ENCODE measurements around the gene SIAH1. TPM values are rescaled to one million over a fixed set of nuclear protein-coding genes. Genes with fewer than 3 reads are reported as not detected.
"Not testable (repeated sequence)": the region's sequence is repeated elsewhere in the genome, so short reads cannot be mapped to it uniquely, and the experiment has no call there.

Gene SIAH1
- total RNA-seq, 2 donors from 2014 or later, result 12.3 to 18.0 TPM

DNA sequence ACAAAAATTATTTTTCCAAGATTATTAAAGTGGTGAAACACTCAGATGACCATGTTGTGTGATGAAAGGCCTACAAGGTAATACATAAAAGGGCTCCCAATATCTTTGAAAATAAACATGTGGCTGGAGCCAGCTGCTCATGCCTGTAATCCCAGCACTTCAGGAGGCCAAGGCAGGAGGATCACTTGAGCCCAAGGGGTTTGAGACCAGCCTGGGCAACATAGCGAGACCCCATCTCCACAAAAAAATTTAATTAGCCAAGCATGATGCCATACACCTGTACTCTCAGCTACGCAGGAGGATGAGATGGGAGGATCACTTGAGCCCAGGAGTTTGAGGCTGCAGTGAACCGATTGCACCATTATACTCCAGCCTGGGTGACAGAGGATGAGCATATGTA lies 26.8 kb downstream of the SIAH1 start:
- no peak overlapping the region for H3K27ac ChIP-seq
- H3K27me3 ChIP-seq, result no peaks in the 10 kb centered on the region
- TF ChIP-seq, protein P1, sequence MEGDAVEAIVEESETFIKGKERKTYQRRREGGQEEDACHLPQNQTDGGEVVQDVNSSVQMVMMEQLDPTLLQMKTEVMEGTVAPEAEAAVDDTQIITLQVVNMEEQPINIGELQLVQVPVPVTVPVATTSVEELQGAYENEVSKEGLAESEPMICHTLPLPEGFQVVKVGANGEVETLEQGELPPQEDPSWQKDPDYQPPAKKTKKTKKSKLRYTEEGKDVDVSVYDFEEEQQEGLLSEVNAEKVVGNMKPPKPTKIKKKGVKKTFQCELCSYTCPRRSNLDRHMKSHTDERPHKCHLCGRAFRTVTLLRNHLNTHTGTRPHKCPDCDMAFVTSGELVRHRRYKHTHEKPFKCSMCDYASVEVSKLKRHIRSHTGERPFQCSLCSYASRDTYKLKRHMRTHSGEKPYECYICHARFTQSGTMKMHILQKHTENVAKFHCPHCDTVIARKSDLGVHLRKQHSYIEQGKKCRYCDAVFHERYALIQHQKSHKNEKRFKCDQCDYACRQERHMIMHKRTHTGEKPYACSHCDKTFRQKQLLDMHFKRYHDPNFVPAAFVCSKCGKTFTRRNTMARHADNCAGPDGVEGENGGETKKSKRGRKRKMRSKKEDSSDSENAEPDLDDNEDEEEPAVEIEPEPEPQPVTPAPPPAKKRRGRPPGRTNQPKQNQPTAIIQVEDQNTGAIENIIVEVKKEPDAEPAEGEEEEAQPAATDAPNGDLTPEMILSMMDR (IDR thresholded peaks at IDR 0.05), result no peak
- DNase-seq (ENCODE audit: low spot score), result no peak
- no peaks in the 10 kb centered on the region for H3K9me3 ChIP-seq
- peaks cover 15% of the 10 kb centered on the region for H3K36me3 ChIP-seq
- peaks cover 0 to 3% of the 10 kb centered on the region in 2 donors for H3K4me1 ChIP-seq
- no peak overlapping the region for H3K4me3 ChIP-seq

DNA sequence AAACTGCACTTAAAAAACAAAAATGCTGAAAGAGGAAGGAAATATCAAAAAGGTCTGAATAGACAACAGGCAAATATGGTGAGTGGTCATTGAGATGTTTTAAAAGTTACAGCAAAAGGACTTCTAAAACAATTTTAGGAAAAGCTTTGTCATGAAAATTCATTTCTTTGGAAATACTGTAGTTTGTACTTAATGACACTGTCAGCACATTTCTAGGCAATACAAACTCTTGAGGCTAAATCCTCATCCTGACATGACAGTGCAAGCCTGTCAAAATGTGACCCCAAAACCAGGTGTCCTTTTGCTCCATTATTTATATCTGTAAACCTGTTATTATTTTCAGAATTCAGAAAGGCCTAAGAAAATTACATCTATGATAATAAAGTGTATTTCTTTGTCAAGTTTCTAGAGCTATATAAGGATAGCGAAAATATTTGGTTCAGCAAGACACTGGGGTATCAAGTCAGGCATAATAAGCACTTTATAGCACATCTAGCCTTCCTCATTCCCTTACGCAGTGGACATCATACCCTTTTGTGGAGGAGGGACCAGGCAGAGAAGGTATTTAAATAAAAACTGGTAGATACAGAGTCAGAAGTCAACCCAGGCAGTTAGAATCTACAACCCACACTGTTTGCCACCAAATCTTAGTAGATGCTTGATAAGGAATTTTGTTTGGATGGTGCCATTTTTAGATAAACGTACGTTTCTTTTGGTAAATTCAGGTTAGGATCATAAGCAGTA lies 28.4 kb downstream of the SIAH1 start:
- Histone ChIP-seq H3K27ac (no peak overlapping the region), H3K4me3 (no peak overlapping the region), H3K36me3 (peaks cover 24% of the 10 kb centered on the region), H3K4me1 (peaks cover 0 to 3% of the 10 kb centered on the region in 2 donors), H3K9me3 (no peaks in the 10 kb centered on the region), H3K27me3 (no peaks in the 10 kb centered on the region)
- TF ChIP-seq, protein P1 (IDR thresholded peaks at IDR 0.05), result no peak
- no peak for DNase-seq (ENCODE audit: low spot score)

DNA sequence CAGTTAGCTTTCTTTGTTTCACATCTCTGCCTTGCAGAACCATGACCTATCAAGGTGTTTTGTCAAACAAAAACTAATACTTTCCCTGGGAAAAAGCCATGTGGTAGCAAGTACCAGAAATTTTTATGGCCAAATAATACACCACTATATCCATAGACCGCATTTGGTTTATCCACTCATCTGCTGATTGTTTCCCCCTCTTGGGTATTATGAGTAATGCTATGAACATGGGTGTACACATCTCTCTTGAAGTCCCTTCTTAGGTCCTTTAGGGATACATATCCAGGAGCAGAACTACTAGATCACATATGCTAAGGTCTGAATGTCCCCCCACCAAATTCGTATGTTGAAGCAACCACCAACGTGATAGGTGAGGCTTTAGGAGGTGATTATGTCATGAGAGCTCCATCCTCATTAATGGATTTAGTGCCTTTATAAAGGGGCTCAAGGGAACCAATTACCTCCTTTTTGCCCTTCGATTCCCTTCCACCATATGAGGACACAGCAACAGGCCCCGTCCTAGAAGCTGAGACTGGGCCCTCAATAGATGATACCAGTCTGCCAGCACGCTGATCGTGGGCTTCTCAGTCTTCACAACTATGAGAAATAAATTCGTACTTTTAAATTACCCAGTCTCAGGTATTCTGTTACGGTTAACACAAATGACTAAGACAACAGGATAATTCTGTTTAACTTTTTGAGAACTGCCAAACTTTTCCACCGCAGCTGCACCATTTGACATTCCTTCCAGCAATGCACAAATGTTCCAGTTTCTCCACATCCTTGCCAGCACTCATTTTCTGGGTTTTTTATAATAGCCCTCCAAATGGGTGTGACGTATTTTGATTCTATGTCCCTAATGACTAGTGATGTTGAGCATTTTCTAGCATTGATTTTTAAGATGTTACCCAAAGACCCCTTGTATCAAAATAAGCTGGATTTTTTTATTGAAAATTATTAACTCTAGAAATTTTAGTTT lies 30.0 kb downstream of the SIAH1 start:
- no peak overlapping the region for H3K27ac ChIP-seq
- DNase-seq (ENCODE audit: low spot score), result no peak
- H3K27me3 ChIP-seq, result no peaks in the 10 kb centered on the region
- H3K4me3 ChIP-seq, result no peak overlapping the region
- TF ChIP-seq, protein P1 (IDR thresholded peaks at IDR 0.05), result no peak
- peaks cover 31% of the 10 kb centered on the region for H3K36me3 ChIP-seq
- H3K9me3 ChIP-seq, result no peaks in the 10 kb centered on the region
- H3K4me1 ChIP-seq, result peaks cover 0 to 3% of the 10 kb centered on the region in 2 donors

DNA sequence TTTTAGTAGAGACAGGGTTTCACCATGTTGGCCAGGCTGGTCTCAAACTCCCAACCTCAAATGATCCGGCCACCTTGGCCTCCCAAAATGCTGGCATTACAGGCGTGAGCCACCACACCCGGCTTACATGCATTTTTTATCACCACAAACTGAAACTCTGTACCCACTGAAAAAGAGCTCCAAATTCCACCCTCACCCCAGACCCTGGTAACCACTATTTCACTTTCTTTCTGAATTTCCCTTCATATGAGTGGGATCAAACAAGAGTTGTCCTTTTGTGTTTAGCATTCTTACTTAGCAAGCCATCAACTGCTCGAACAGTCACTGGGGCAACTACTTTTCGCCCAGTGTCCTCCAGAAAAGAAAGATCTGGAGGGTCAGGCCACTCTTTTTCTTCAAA lies 30.8 kb downstream of the SIAH1 start:
- not testable (repeated sequence) for H3K27me3 ChIP-seq; H3K4me3 ChIP-seq; H3K4me1 ChIP-seq; H3K9me3 ChIP-seq; DNase-seq (ENCODE audit: low spot score); H3K27ac ChIP-seq
- H3K36me3 ChIP-seq, result peaks cover 39% of the 10 kb centered on the region

DNA sequence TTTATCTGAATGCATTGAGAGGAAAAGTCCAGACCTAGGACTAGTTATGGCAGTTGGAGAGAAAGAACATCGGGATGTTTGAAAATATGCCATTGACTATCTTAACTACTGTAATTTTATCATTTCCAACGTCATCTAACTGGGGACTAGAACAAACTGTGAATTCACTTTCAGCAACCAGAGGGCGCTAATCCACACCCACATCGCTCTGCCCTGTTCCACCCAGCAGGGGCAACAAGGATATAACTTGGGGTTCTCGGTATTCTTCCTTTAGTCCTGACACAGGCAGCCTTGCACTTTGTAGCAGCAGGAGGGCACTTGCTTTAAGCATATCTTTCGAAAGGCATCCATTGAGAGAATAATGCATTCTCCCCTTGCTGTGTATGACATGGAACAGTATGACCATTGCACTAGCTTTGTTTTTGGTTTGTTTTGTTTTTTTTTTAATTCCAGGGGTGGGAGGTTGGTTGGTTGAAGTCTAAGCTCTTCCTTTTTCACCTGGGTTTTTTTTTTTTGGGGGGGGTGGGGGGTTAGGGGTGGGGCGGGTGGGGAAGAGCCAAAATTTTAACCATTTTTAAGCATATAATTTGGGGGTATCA lies 31.5 kb downstream of the SIAH1 start:
- H3K36me3 ChIP-seq, result peaks cover 40% of the 10 kb centered on the region
- H3K27me3 ChIP-seq, result no peaks in the 10 kb centered on the region
- no peaks in the 10 kb centered on the region for H3K9me3 ChIP-seq
- H3K4me1 ChIP-seq, result peaks cover 0 to 3% of the 10 kb centered on the region in 2 donors
- no peak for DNase-seq (ENCODE audit: low spot score)
- no peak overlapping the region for H3K27ac ChIP-seq
- TF ChIP-seq, protein P1 (IDR thresholded peaks at IDR 0.05), result peak; percentile 69 to 89
- no peak overlapping the region for H3K4me3 ChIP-seq

Data from right atrium auricular region (tissue), 2 donors.